HG03025 (cell line): ENCODE data around the gene CFAP300.

Source experiments
- ATAC-seq: cut with Tn5 transposase; IDR thresholded peaks from one replicate; pipeline ENCODE4 v1.9.1; 2021; ENCODE audit warnings: mild to moderate bottlenecking, moderate library complexity; ENCODE audit not compliant: unreplicated experiment, low FRiP score

The CFAP300 gene

DNA sequence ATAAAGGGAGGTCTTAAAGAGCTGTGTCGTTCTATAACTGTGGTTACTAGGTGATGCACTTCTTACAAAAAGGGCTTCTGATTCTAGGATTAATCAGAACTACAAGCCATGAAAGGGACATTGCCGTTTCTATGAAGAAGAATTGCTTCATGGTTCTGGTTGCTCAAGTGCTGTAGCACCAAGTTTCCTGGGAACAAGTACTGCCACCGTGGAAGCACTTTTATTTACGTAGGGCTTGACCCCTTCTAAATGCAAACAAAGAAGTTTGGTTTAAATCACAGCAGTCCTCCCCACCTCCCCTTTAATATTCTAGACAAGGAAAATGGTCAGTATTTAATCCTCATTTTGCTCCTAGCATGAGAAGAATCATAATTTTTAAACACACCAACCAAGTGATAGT, 72.8 kb downstream of the CFAP300 start:
- no peak for ATAC-seq

DNA sequence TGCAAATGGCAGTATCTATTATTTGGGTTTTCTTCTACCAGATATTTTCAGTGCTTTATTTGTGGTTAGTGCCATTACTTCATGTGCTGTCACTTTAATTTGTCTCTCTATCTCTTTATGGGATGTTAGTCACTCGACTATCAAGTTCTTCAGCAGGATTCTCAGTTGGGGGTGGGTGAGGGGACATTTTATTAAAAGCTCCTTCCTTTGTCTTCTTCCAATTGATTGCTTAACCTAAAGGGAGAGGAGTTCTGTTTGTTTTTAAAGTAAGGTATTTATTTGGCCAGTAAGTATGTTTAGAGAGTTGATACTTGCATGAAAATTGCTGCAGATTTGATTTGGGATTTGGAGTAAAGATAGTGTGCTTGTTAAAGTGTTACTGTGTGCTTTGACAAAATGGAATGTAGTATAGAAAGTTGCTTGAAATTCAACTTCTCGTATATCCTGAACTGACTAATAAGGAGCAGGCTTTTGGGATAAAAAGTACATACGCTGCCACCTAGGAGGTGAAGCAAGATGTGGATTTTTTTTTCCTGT, 73.3 kb downstream of the CFAP300 start:
- ATAC-seq: no peak

DNA sequence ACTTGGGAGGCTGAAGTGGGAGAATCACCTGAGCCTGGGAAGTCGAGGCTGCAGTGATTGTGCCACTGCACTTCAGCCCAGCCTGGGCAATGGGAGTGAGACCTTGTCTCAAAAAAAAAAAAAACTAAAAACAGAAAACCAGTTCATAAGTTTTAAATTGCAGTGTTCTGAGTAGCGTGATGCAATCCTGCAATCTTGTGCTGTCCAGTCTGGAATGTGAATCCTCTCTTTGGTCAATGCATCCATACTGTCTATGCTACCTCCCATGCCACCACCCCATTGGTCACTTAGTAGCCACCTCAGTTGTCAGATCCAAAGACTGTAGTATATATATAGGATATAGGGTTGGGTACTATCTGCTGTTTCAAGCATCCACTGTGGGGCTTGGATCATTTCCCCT, 74.1 kb downstream of the CFAP300 start:
- ATAC-seq: no peak
